K562 (cell line): ENCODE results near the gene MASP1. TPM values are rescaled to one million over a fixed set of nuclear protein-coding genes. Genes with fewer than 3 reads are reported as not detected.

Experiments used
- ATAC-seq: fragments of 200-7000 bp; cut with Tn5 transposase; 3 replicates; pipeline ENCODE4 v1.9.1; 2020; ENCODE audit warnings: moderate library complexity
- BruUV-seq: library from RNA; stranded (reverse); fragments of 400-500 nt; replicated peaks from 2 replicates; lab custom pipeline; 2021; lab: Mats Ljungman, UMichigan
- CTCF ChIA-PET: fragments of 300-600 bp; formaldehyde crosslinking; extraction: SDS; loops from one replicate; lab custom pipeline; 2021; ENCODE audit warnings: low intra/inter-chr PET ratio; lab: Yijun Ruan, JAX
- POLR2A ChIA-PET: fragments of 300-600, 350-650 bp; sonication (Branson Sonifier 250); formaldehyde crosslinking; extraction: SDS; loops from one replicate; lab custom pipeline; 2021; ENCODE audit warnings: antibody characterized with exemption, inconsistent platforms; lab: Yijun Ruan, JAX
- DNase-seq, 4 experiments: peaks; one replicate each; pipeline versions ENCODE4 v3.0.0 to v3.0.0-alpha.2; 2011 to 2018; ENCODE audit warnings: low spot score in 3 of 4, mixed read lengths in 3 of 4; ENCODE audit errors: extremely low read depth in 1 of 4
- FAIRE-seq: peaks from 2 replicates; lab custom pipeline; 2011; peaks lifted over from hg19 to GRCh38; lab: Jason Lieb, UNC
- H2AFZ ChIP-seq: 2 replicates; pipeline ENCODE4 v1.6.0; 2011; ENCODE audit warnings: low read depth, low read length, control low read depth, inconsistent platforms
- H3K27ac ChIP-seq: fragments of 200-600 bp; 3 replicates; pipeline ENCODE4 v1.8.0; 2011; ENCODE audit warnings: low read depth, mild to moderate bottlenecking, control low read depth, inconsistent platforms, low read length, moderate library complexity, mixed read lengths; ENCODE audit errors: extremely low read depth
- H3K27me3 ChIP-seq, 2 experiments: fragments of 300-600 bp in 1 of 2; 2 replicates in 1 of 2; 3 replicates in 1 of 2; pipeline versions ENCODE4 v1.6.0 to v1.8.0; 2011; ENCODE audit warnings: inconsistent platforms in 2 of 2, low read length in 2 of 2, mild to moderate bottlenecking in 1 of 2, mixed read lengths in 1 of 2, moderate library complexity in 1 of 2; ENCODE audit not compliant: control insufficient read depth in 2 of 2, insufficient read depth in 2 of 2
- H3K36me3 ChIP-seq: fragments of 300-600 bp; 3 replicates; pipeline ENCODE4 v1.8.0; 2011; ENCODE audit warnings: mild to moderate bottlenecking, low read length, inconsistent platforms; ENCODE audit not compliant: control insufficient read depth, insufficient read depth
- H3K4me1 ChIP-seq, 2 experiments: fragments of 200-600 bp in 1 of 2; replicated peaks in 1 of 2; 2 replicates in 1 of 2; 3 replicates in 1 of 2; pipeline versions ENCODE4 v1.5.1 to v1.8.0; 2011; ENCODE audit warnings: inconsistent platforms in 2 of 2, low read length in 2 of 2, mild to moderate bottlenecking in 1 of 2, mixed read lengths in 1 of 2, moderate library complexity in 1 of 2; ENCODE audit not compliant: control insufficient read depth in 2 of 2, insufficient read depth in 2 of 2
- H3K4me2 ChIP-seq: 2 replicates; pipeline ENCODE4 v1.6.1; 2011; ENCODE audit warnings: low read length, control low read depth, inconsistent platforms, mixed read lengths; ENCODE audit not compliant: insufficient read depth
- H3K4me3 ChIP-seq: fragments of 200-600 bp; sonication (generic), shearing (Covaris generic); 2 replicates; pipeline ENCODE4 v1.5.1; 2016; ENCODE audit warnings: control low read depth, inconsistent platforms
- H3K79me2 ChIP-seq: fragments of 200-600 bp; 3 replicates; pipeline ENCODE4 v1.8.0; 2011; ENCODE audit warnings: low read length, inconsistent platforms; ENCODE audit not compliant: control insufficient read depth, insufficient read depth
- H3K9ac ChIP-seq, 2 experiments: 2 replicates each; pipeline versions ENCODE4 v1.6.0 to v1.6.1; 2011; ENCODE audit warnings: low read depth in 2 of 2, low read length in 2 of 2, control low read depth in 1 of 2, inconsistent platforms in 1 of 2, mild to moderate bottlenecking in 1 of 2, mixed read lengths in 1 of 2; ENCODE audit not compliant: insufficient read depth in 1 of 2
- H3K9me1 ChIP-seq: one replicate; pipeline ENCODE4 v1.6.0; 2011; ENCODE audit warnings: inconsistent platforms, mild to moderate bottlenecking, low read length, moderate library complexity; ENCODE audit not compliant: control insufficient read depth, insufficient read depth
- H3K9me3 ChIP-seq: replicated peaks from 2 replicates; pipeline ENCODE4 v1.5.1; 2011; ENCODE audit warnings: low read depth, low read length, inconsistent platforms; ENCODE audit not compliant: control insufficient read depth, insufficient read depth
- H4K20me1 ChIP-seq: replicated peaks from 2 replicates; pipeline ENCODE4 v1.6.1; 2011; ENCODE audit warnings: low read length, inconsistent platforms, mixed read lengths; ENCODE audit not compliant: control insufficient read depth, insufficient read depth
- CEBPG ChIP-seq, 3 experiments: fragments of 200-800 bp in 1 of 3; sonication (Bioruptor generic) in 1 of 3; sonication (generic) in 1 of 3; formaldehyde crosslinking in 1 of 3; IDR thresholded peaks in 2 of 3; conservative IDR thresholded peaks in 1 of 3; 2 replicates each; pipeline versions ENCODE4 v1.6.1 to v1.8.0; 2016 to 2022; ENCODE audit warnings: missing compliant biosample characterization in 2 of 3, missing genetic modification characterization in 2 of 3, mild to moderate bottlenecking in 1 of 3, missing genetic modification reagents in 1 of 3
- RAD21 ChIP-seq, 2 experiments: fragments of 250-450 bp in 1 of 2; fragments of 450-650 bp in 1 of 2; sonication (Bioruptor Pico) in 1 of 2; formaldehyde crosslinking in 1 of 2; IDR thresholded peaks in 1 of 2; conservative IDR thresholded peaks in 1 of 2; 2 replicates each; pipeline versions ENCODE4 v1.4.0 to v1.8.0; 2020 to 2022; ENCODE audit warnings: mild to moderate bottlenecking in 2 of 2, moderate library complexity in 1 of 2
- ZSCAN32 ChIP-seq: fragments of 450-650 bp; formaldehyde crosslinking; IDR thresholded peaks from 2 replicates; pipeline ENCODE4 v1.4.0; 2020; ENCODE audit warnings: mild to moderate bottlenecking, moderate library complexity
- WGBS: fragments of 100-300 bp; shearing (Covaris generic); methylation state at CpG from one replicate; pipeline ENCODE4 v1.1.6; 2016; ENCODE audit warnings: low coverage, mixed read lengths; ENCODE audit not compliant: insufficient coverage; ENCODE audit errors: missing lambda C conversion rate; 5-methylcytosine and 5-hydroxymethylcytosine counted together
- in situ Hi-C: fragments of 300-500 bp; cut with MboI; formaldehyde crosslinking; loops from 4 replicates; pipeline ENCODE4 v1.15.0; 2018; ENCODE audit warnings: inconsistent platforms, mixed read lengths
- intact Hi-C: fragments of 100-400 bp; cut with micrococcal nuclease; formaldehyde crosslinking; loops from 2 replicates; pipeline ENCODE4 v1.14.2; 2022
- polyA plus RNA-seq, 8 experiments: library from polyadenylated mRNA; depleted of rRNA in 4 of 8; stranded (reverse) in 5 of 8; unstranded in 3 of 8; fragments of >200 nt; fragmentation: Nextera tagmentation in 2 of 8; fragmentation: Illumina TruSeq in 1 of 8; extraction: Ambion mirVana in 2 of 8; extraction: Trizol in 1 of 8; gene quantifications; 2 replicates each; pipeline versions ENCODE4 v1.2.1 to v1.2.3, GENCODE V29; 2011 to 2014; ENCODE audit warnings: inconsistent platforms in 1 of 8, missing spikeins in 1 of 8
- total RNA-seq, 7 experiments: library from RNA; depleted of rRNA in 6 of 7; stranded (reverse); fragments of >200 nt in 6 of 7; fragmentation: Illumina TruSeq in 2 of 7; extraction: Trizol in 2 of 7; gene quantifications; 2 replicates each; pipeline versions ENCODE4 v1.2.1 to v1.2.3, GENCODE V29; 2011 to 2021; ENCODE audit warnings: low replicate concordance in 1 of 7
- TF ChIP-seq, protein P1 (sequence below), 2 experiments: fragments of 450-650 bp; formaldehyde crosslinking in 1 of 2; IDR thresholded peaks; 2 replicates each; pipeline versions ENCODE4 v1.4.0 to v1.6.1; 2014 to 2020; ENCODE audit warnings: mild to moderate bottlenecking in 2 of 2, borderline replicate concordance in 1 of 2, low read depth in 1 of 2
- TF ChIP-seq, protein P2 (sequence below): fragments of 450-650 bp; formaldehyde crosslinking; IDR thresholded peaks from 2 replicates; pipeline ENCODE4 v1.4.0; 2020; ENCODE audit warnings: mild to moderate bottlenecking, moderate library complexity
- TF ChIP-seq, protein P3 (sequence below): fragments of 450-650 bp; conservative IDR thresholded peaks from 2 replicates; pipeline ENCODE4 v1.6.1; 2016; ENCODE audit warnings: missing genetic modification characterization, low read depth, mild to moderate bottlenecking, missing compliant biosample characterization, moderate library complexity

MASP1 gene
- total and polyA plus RNA-seq, 9 of the 15 experiments (the other 6 are each of a cell fraction or from before 2014, with no cell fraction given), result 0.03 to 0.24 (median 0.20) TPM; not detected in 3

DNA sequence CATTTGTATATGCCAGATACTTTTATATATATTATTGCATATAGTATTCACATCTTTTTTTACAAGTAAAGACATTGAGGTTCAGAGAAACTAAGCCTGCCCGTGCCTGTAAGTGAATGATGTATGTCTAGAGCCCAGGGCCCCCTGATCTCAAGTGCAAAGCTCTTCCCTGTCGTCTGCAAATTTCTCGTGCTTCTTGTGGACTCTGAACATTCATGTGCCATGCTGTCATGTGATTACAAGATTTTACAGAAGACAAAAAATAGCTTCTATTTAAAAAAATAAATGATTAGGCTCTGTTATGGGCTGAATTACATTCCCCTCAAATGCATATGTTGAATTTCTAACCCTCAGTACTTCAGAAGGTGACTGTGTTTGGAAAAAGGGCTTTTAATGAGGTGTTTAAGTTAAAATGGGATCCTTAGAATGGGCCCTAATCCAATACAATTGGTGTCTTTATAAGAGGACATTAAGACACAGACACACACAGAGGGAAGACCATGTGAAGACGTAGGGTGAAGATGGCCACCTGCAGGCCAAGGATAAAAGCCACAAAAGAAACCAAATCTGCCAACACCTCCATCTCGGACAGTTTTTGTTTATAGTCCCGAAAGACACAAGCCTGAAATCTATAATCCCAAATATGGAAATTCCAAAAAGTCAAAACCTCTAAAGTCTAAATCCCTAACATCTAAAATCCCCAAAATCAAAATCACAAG, 3.9 kb upstream of the MASP1 start:
- BruUV-seq, result no TSS peak
- TF ChIP-seq CEBPG (CRISPR knock-in tag; IDR thresholded peaks at IDR 0.05) (no peak), CEBPG (tag; conservative IDR thresholded peaks at IDR 0.05 in 1 of 2, IDR thresholded peaks at IDR 0.05 in 1 of 2) (0 out of 4 replicates have a peak, but pooled peaks of 1 of the 2 experiments have one; percentile 51), ZSCAN32 (CRISPR knock-in tag) (no peak), RAD21 (CRISPR knock-in tag; conservative IDR thresholded peaks at IDR 0.05 in 1 of 2, IDR thresholded peaks at IDR 0.05 in 1 of 2) (peak; percentile 74 to 81)
- TF ChIP-seq, protein P1, sequence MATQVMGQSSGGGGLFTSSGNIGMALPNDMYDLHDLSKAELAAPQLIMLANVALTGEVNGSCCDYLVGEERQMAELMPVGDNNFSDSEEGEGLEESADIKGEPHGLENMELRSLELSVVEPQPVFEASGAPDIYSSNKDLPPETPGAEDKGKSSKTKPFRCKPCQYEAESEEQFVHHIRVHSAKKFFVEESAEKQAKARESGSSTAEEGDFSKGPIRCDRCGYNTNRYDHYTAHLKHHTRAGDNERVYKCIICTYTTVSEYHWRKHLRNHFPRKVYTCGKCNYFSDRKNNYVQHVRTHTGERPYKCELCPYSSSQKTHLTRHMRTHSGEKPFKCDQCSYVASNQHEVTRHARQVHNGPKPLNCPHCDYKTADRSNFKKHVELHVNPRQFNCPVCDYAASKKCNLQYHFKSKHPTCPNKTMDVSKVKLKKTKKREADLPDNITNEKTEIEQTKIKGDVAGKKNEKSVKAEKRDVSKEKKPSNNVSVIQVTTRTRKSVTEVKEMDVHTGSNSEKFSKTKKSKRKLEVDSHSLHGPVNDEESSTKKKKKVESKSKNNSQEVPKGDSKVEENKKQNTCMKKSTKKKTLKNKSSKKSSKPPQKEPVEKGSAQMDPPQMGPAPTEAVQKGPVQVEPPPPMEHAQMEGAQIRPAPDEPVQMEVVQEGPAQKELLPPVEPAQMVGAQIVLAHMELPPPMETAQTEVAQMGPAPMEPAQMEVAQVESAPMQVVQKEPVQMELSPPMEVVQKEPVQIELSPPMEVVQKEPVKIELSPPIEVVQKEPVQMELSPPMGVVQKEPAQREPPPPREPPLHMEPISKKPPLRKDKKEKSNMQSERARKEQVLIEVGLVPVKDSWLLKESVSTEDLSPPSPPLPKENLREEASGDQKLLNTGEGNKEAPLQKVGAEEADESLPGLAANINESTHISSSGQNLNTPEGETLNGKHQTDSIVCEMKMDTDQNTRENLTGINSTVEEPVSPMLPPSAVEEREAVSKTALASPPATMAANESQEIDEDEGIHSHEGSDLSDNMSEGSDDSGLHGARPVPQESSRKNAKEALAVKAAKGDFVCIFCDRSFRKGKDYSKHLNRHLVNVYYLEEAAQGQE (IDR thresholded peaks at IDR 0.05; ENCODE audit: borderline replicate concordance), result peak; percentile 45; the same call in 1 of the 2 replicates
- TF ChIP-seq, protein P1 (CRISPR knock-in tag; IDR thresholded peaks at IDR 0.05; ENCODE audit: low read depth), result no peak
- TF ChIP-seq, protein P2, sequence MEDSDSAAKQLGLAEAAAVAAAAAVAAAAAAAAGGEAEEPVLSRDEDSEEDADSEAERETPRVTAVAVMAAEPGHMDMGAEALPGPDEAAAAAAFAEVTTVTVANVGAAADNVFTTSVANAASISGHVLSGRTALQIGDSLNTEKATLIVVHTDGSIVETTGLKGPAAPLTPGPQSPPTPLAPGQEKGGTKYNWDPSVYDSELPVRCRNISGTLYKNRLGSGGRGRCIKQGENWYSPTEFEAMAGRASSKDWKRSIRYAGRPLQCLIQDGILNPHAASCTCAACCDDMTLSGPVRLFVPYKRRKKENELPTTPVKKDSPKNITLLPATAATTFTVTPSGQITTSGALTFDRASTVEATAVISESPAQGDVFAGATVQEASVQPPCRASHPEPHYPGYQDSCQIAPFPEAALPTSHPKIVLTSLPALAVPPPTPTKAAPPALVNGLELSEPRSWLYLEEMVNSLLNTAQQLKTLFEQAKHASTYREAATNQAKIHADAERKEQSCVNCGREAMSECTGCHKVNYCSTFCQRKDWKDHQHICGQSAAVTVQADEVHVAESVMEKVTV, result peak; percentile 51; the same call in 1 of the 2 replicates
- TF ChIP-seq, protein P3, sequence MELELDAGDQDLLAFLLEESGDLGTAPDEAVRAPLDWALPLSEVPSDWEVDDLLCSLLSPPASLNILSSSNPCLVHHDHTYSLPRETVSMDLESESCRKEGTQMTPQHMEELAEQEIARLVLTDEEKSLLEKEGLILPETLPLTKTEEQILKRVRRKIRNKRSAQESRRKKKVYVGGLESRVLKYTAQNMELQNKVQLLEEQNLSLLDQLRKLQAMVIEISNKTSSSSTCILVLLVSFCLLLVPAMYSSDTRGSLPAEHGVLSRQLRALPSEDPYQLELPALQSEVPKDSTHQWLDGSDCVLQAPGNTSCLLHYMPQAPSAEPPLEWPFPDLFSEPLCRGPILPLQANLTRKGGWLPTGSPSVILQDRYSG (tag), result no peak

More for the DNA sequence above, 3.9 kb upstream of the MASP1 start:
- H3K9me1 ChIP-seq, result no peaks in the 10 kb centered on the region
- H3K4me2 ChIP-seq, result no peak overlapping the region
- FAIRE-seq, result peak; percentile 48
- no peak overlapping the region for H3K27ac ChIP-seq
- H3K4me3 ChIP-seq, result no peak overlapping the region
- intact Hi-C loops (loop anchor here (1.0 to 10.0 kb wide), 2 partner anchors 75 to 181 kb away; no protein-coding TSS in a partner anchor), in situ Hi-C loops (no loop called here)
- ChIA-PET CTCF (interaction anchor here (0.6 to 0.9 kb wide), 3 partner anchors 23 to 651 kb away, joined by 3 to 4 read pairs (median 3); no protein-coding TSS in a partner anchor), POLR2A (interaction anchor here (0.5 to 0.6 kb wide), 2 partner anchors 19 to 24 kb away, joined by 3 to 4 read pairs; no protein-coding TSS in a partner anchor)
- no peaks in the 10 kb centered on the region for H4K20me1 ChIP-seq
- H3K9me3 ChIP-seq, result no peaks in the 10 kb centered on the region
- DNase-seq, result peak in 1 of 4 experiments; percentile 12
- H2AFZ ChIP-seq, result no peak overlapping the region
- WGBS, result 1% methylated on average over 6 of the region's 6 CpGs
- no peak overlapping the region for H3K9ac ChIP-seq
- peak; percentile 79 for ATAC-seq
- H3K4me1 ChIP-seq, result no peaks in the 10 kb centered on the region; a peak in 1 of 5 replicates
- H3K27me3 ChIP-seq, result peaks cover 5 to 17% of the 10 kb centered on the region in 2 experiments; a peak in 4 of 5 replicates
- H3K36me3 ChIP-seq, result no peaks in the 10 kb centered on the region
- H3K79me2 ChIP-seq, result no peaks in the 10 kb centered on the region
